Ishikawa (cell line): ENCODE data around the gene UNCX.
A peak's percentile ranks its signal among the peaks of the same experiment; 100 is the strongest.

ENCODE experiments used
- CEBPB ChIP-seq: IDR thresholded peaks from 2 replicates; pipeline ENCODE4 v1.6.1; 2012
- CREB1 ChIP-seq: IDR thresholded peaks from 2 replicates; pipeline ENCODE4 v1.6.1; 2012; ENCODE audit warnings: low read depth
- EGR1 ChIP-seq: IDR thresholded peaks from 2 replicates; pipeline ENCODE4 v1.6.1; 2012
- EP300 ChIP-seq: IDR thresholded peaks from 2 replicates; pipeline ENCODE4 v1.6.1; 2012; ENCODE audit warnings: borderline replicate concordance
- FOXM1 ChIP-seq: IDR thresholded peaks from 2 replicates; pipeline ENCODE4 v1.6.1; 2012; ENCODE audit warnings: low read depth, borderline replicate concordance
- MAX ChIP-seq: IDR thresholded peaks from 2 replicates; pipeline ENCODE4 v1.6.1; 2012
- NFIC ChIP-seq: IDR thresholded peaks from 2 replicates; pipeline ENCODE4 v1.6.1; 2012
- RAD21 ChIP-seq: IDR thresholded peaks from 2 replicates; pipeline ENCODE4 v1.6.1; 2012; ENCODE audit warnings: low read depth
- REST ChIP-seq: IDR thresholded peaks from 2 replicates; pipeline ENCODE4 v1.6.1; 2012; ENCODE audit warnings: low read depth, mild to moderate bottlenecking
- TAF1 ChIP-seq: IDR thresholded peaks from 2 replicates; pipeline ENCODE4 v1.6.1; 2012; ENCODE audit warnings: low read depth, mild to moderate bottlenecking
- TCF12 ChIP-seq: IDR thresholded peaks from 2 replicates; pipeline ENCODE4 v1.6.1; 2012; ENCODE audit warnings: low read depth
- TEAD4 ChIP-seq: IDR thresholded peaks from 2 replicates; pipeline ENCODE4 v1.6.1; 2012
- YY1 ChIP-seq: IDR thresholded peaks from 2 replicates; pipeline ENCODE4 v1.6.1; 2012; ENCODE audit warnings: low read depth
- ZBTB7A ChIP-seq: IDR thresholded peaks from 2 replicates; pipeline ENCODE4 v1.6.1; 2012; ENCODE audit warnings: low read depth
- TF ChIP-seq, protein P1 (sequence below): IDR thresholded peaks from 2 replicates; pipeline ENCODE4 v1.6.1; 2012

UNCX gene

DNA sequence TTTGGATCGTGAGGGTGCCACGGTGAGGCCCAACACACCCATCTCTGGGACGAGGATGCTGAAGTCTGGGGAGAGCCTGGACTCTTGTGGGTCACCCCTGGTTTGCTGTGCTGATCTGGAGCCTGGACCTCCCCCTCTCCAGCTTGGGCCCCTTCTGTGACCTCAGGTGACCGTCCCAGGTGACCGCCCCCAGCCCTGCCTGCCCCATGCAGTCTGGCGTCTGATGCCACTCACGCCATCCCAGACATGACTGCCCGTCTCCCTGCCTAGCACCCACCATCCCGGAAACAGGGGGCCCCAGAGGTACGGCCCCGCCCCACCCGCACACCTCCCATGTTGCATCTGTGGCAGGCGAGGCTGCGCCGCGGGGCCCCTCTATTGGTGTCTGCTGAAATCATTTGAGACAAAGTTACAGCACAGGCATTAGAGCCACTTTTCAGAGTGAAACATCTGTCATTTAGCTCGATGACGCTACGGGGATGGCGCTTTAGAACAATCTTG lies 21.1 kb downstream of the UNCX start:
- TF ChIP-seq TEAD4 (no peak), MAX (no peak), ZBTB7A (no peak), FOXM1 (no peak), TCF12 (no peak), RAD21 (no peak), NFIC (no peak), REST (no peak), CREB1 (no peak), CEBPB (no peak), EP300 (no peak), YY1 (no peak), TAF1 (no peak), EGR1 (no peak)
- TF ChIP-seq, protein P1, sequence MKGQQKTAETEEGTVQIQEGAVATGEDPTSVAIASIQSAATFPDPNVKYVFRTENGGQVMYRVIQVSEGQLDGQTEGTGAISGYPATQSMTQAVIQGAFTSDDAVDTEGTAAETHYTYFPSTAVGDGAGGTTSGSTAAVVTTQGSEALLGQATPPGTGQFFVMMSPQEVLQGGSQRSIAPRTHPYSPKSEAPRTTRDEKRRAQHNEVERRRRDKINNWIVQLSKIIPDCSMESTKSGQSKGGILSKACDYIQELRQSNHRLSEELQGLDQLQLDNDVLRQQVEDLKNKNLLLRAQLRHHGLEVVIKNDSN: no peak

- TF ChIP-seq, protein P1: no peak
- TF ChIP-seq TAF1 (no peak), FOXM1 (no peak), ZBTB7A (no peak), MAX (no peak), REST (no peak), TEAD4 (no peak), YY1 (no peak), NFIC (no peak), CEBPB (no peak), CREB1 (no peak), EP300 (no peak), TCF12 (no peak), RAD21 (no peak), EGR1 (no peak)
These were observed 21.8 kb downstream of the UNCX start for GRCh38 chr7:1254281-1255079.

DNA sequence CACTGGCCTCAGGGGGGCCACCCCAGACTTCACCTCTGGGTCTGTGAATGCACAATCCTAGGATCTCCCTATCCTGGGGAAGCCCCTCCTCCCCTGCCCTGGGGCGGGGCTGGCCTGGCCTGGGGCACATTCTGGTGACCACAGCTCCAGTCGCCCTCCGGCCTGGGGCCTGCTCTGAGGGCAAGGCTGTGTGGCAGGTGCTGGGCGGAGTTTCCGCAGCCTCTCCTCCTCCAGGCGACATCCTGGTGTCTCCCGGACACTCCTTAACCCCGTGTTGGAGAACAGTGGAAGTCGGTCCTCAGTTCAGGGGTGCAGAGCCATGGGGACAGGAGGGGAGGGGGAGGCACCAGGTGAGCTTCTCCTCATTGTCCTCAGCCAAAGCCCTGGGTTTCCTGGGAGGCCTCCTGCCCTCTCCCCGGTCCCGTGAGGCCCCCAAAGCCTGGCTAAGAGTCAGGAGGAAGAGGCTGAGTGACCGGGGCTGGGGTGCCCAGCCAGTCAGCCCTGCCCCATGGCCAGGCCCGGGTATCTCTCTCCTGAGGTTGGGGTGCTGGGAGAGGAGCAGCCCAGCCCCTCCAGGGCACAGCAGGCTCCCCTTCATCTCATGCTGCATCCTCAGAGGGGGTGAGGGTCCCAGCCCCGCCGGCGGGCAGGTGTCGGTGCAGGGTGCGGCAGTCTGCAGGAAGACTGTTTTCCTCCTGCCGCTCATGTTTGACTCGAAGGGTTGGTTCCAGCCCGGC lies 22.6 kb downstream of the UNCX start:
- TF ChIP-seq NFIC (no peak), REST (no peak), YY1 (no peak)

GRCh38 chr7:1255817-1256340 lies 23.2 kb downstream of the UNCX start:
- TF ChIP-seq MAX (no peak), TEAD4 (no peak)
- TF ChIP-seq, protein P1: peak; percentile 62
